Uterus (tissue), 4 donors: Measurements from ENCODE around the gene HIPK4. TPM values are rescaled to one million over a fixed set of nuclear protein-coding genes. Genes with fewer than 3 reads are reported as not detected.

ENCODE experiments used
- DNase-seq, 2 donors: peaks; one replicate each; pipeline ENCODE4 v3.0.0-alpha.2; 2019 to 2020
- H3K27ac ChIP-seq, 2 donors: fragments of 200-600 bp; sonication (generic); 1 replicate in 1 of 2; 2 replicates in 1 of 2; pipeline ENCODE4 v1.5.1; 2016 to 2018
- H3K27me3 ChIP-seq, 2 donors: fragments of 200-600 bp; sonication (generic); one replicate each; pipeline ENCODE4 v1.5.1; 2018 to 2019; ENCODE audit warnings: control low read depth in 1 of 2
- H3K36me3 ChIP-seq, 2 donors: fragments of 200-600 bp; sonication (generic); one replicate each; pipeline ENCODE4 v1.5.1; 2019; ENCODE audit warnings: control low read depth in 1 of 2
- H3K4me1 ChIP-seq, 2 donors: fragments of 200-600 bp; sonication (generic); one replicate each; pipeline ENCODE4 v1.5.1; 2018 to 2019; ENCODE audit warnings: control low read depth in 1 of 2
- H3K4me3 ChIP-seq, 2 donors: fragments of 200-600 bp; sonication (generic); 1 replicate in 1 of 2; 2 replicates in 1 of 2; pipeline ENCODE4 v1.5.1; 2018 to 2019; ENCODE audit warnings: mild to moderate bottlenecking in 1 of 2
- H3K9me3 ChIP-seq, 2 donors: fragments of 200-600 bp; sonication (generic); one replicate each; pipeline ENCODE4 v1.5.1; 2019; ENCODE audit warnings: control low read depth in 1 of 2
- POLR2A ChIP-seq, 2 donors: fragments of 450-650 bp; IDR thresholded peaks; one replicate each; pipeline ENCODE4 v1.6.1; 2016; ENCODE audit warnings: antibody characterized with exemption in 2 of 2, mild to moderate bottlenecking in 1 of 2, moderate library complexity in 1 of 2
- intact Hi-C: fragments of 100-400 bp; cut with DNase I; formaldehyde crosslinking; loops from one replicate; pipeline ENCODE4 v1.15.1; 2023; ENCODE audit warnings: low total_unique reads
- total RNA-seq, 4 donors: library from RNA; depleted of rRNA in 3 of 4; stranded (reverse); fragments of >200 nt in 3 of 4; gene quantifications; one replicate each; pipeline versions ENCODE4 v1.1.0 to v1.2.4, GENCODE V29; 2014 to 2023
- TF ChIP-seq, protein P1 (sequence below), 4 experiments: fragments of 200-600 bp in 2 of 4; fragments of 450-650 bp in 2 of 4; sonication (generic) in 2 of 4; IDR thresholded peaks; one replicate each; pipeline ENCODE4 v1.5.1; 2016 to 2019; ENCODE audit warnings: antibody characterized with exemption in 4 of 4, mild to moderate bottlenecking in 2 of 4, moderate library complexity in 1 of 4
- donor health status: DM: yes; HTN: yes; CAD: no.

Gene HIPK4
- total RNA-seq, 4 donors from 2014 or later, result 0.40 to 0.48 TPM; not detected in 2

DNA sequence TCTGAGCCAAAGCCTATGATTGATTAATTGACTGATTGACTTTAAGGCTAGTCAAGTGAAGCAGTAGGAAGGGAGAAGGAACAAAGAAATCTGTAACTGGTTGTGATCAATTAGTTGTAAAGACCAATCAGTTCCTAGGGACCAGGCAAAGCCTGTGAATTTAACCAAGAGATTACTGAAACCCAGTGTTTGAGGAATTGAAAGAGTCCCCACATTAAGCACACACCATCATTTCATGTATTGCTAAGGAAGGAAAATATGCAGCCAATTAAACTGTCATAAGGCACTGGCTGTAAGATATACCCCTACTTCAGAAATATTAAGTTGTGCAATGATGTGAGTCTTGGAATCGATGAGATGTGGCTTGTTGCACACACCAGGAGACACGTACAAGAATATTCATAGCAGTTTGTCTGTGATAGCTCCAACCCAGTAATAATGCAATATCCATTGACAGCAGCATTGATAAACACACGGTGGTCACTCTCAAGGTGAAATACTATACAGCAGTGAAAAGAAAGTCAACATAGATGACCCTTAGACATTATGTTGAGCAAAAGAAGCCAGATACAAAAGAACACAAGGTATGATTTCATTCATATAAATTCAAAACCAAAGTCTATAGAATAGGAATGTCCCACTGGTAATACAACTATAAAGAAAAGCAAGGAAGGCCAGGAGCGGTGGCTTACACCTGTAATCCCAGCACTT lies 50.8 kb downstream of the HIPK4 start:
- H3K27me3 ChIP-seq, result no peaks in the 10 kb centered on the region
- no peaks in the 10 kb centered on the region for H3K4me1 ChIP-seq
- DNase-seq, result no peak
- no peaks in the 10 kb centered on the region for H3K36me3 ChIP-seq
- intact Hi-C loops, result no loop called here
- H3K9me3 ChIP-seq, result no peaks in the 10 kb centered on the region
- no peak overlapping the region for H3K4me3 ChIP-seq
- TF ChIP-seq, protein P1, sequence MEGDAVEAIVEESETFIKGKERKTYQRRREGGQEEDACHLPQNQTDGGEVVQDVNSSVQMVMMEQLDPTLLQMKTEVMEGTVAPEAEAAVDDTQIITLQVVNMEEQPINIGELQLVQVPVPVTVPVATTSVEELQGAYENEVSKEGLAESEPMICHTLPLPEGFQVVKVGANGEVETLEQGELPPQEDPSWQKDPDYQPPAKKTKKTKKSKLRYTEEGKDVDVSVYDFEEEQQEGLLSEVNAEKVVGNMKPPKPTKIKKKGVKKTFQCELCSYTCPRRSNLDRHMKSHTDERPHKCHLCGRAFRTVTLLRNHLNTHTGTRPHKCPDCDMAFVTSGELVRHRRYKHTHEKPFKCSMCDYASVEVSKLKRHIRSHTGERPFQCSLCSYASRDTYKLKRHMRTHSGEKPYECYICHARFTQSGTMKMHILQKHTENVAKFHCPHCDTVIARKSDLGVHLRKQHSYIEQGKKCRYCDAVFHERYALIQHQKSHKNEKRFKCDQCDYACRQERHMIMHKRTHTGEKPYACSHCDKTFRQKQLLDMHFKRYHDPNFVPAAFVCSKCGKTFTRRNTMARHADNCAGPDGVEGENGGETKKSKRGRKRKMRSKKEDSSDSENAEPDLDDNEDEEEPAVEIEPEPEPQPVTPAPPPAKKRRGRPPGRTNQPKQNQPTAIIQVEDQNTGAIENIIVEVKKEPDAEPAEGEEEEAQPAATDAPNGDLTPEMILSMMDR (IDR thresholded peaks at IDR 0.05), result no peak
- no peak for TF ChIP-seq POLR2A (IDR thresholded peaks at IDR 0.05)
- H3K27ac ChIP-seq, result no peak overlapping the region

DNA sequence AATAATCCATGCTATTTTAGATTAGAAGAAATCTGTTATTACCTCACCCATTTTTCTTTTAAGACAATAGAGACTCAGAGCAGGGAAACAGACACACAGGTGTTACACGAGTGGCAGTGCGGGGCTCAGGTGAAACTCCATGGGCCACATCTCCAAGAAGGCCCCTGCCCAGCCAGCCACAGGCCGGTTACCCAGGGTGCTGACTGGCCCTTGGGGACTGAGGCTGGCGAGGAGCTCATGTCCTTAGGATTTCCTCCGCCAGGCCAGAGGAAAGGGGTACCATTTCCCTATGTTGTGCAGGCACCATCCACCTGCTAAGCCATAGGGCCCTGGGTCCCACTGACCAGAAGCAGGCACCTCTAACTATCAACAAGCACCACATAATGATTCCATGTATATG lies 52.4 kb downstream of the HIPK4 start:
- DNase-seq, result no peak
- no peaks in the 10 kb centered on the region for H3K4me1 ChIP-seq
- H3K9me3 ChIP-seq, result no peaks in the 10 kb centered on the region
- TF ChIP-seq, protein P1 (IDR thresholded peaks at IDR 0.05), result no peak
- TF ChIP-seq POLR2A (IDR thresholded peaks at IDR 0.05), result no peak
- intact Hi-C loops, result no loop called here
- H3K4me3 ChIP-seq, result no peak overlapping the region
- H3K27ac ChIP-seq, result no peak overlapping the region
- no peaks in the 10 kb centered on the region for H3K36me3 ChIP-seq
- no peaks in the 10 kb centered on the region for H3K27me3 ChIP-seq

DNA sequence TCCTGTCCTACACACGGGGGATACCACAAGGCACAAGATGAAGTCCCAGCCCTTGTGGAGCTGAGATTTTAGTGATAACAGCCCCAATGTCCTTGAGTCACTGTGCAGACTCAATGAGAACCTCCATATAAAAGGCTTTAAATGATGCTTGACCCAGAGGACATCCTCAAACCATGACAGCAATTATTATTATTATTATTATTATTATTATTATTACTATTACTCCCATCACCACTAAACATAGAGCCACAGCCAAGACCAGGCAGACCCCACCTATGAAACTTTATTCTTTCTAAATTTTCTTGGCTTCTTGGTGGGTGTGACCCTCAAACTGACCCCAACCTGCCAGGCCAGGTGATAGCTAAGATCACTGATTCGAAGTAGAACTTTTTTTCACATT lies 52.9 kb downstream of the HIPK4 start:
- Histone ChIP-seq H3K27ac (no peak overlapping the region), H3K4me3 (no peak overlapping the region), H3K36me3 (no peaks in the 10 kb centered on the region), H3K27me3 (no peaks in the 10 kb centered on the region), H3K4me1 (no peaks in the 10 kb centered on the region), H3K9me3 (no peaks in the 10 kb centered on the region)
- no peak for TF ChIP-seq POLR2A (IDR thresholded peaks at IDR 0.05)
- TF ChIP-seq, protein P1 (IDR thresholded peaks at IDR 0.05), result no peak
- intact Hi-C loops, result no loop called here
- DNase-seq, result no peak

DNA sequence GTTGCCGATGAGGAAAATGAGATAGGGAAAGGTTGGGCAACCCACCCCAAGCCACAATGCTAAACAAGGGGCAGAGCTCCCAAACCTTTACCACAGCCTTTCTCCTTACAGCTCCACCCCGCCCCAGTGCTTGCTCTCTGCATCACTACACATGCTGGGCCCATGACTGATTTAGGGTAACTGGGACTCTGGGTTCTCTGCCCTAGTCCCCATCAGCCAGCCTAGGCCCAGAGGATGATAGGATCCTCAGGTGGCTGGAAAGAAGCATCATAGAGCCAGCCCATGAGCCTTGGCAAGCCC lies 53.4 kb downstream of the HIPK4 start:
- H3K27me3 ChIP-seq, result no peaks in the 10 kb centered on the region
- H3K27ac ChIP-seq, result no peak overlapping the region
- H3K36me3 ChIP-seq, result no peaks in the 10 kb centered on the region
- no peaks in the 10 kb centered on the region for H3K9me3 ChIP-seq
- TF ChIP-seq, protein P1 (IDR thresholded peaks at IDR 0.05), result no peak
- intact Hi-C loops, result no loop called here
- no peak for DNase-seq
- no peak overlapping the region for H3K4me3 ChIP-seq
- no peaks in the 10 kb centered on the region for H3K4me1 ChIP-seq

DNA sequence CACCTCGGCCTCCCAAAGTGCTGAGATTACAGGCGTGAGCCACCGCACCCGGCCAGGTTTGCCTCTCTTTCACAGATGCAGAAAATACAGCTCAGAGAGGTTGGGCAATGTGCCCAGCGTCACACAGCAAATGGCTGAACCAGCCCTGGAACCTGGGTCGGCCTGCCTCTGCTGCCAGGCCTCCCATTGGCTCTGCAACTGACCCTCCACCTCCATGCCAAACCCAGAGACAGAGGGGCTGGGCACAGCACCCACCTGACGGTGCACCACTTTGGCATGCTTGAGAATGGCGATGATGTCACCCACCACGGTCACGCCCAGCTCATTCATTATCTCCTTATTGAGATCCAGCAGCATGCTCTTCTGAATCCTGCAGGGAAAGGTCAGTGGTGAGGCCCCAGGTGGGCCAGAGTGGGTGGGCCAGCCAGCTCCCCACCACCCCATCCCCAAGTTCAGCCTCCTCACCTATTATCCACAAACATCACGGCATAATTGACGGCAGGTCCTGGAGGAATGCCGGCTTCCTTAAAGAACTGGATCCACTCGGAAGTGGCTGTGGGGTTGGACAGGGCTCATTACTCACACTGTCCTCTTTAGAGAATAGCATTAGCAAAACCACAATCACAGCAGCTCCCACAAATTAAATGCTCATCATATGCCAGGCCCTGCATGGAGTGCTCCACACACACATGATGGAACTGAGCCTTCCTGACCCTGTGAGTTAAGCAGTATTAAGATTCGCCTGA lies 54.0 kb downstream of the HIPK4 start:
- Histone ChIP-seq H3K36me3 (no peaks in the 10 kb centered on the region), H3K9me3 (no peaks in the 10 kb centered on the region), H3K27ac (no peak overlapping the region), H3K4me1 (no peaks in the 10 kb centered on the region), H3K4me3 (no peak overlapping the region), H3K27me3 (no peaks in the 10 kb centered on the region)
- no peak for DNase-seq
- TF ChIP-seq, protein P1 (IDR thresholded peaks at IDR 0.05), result no peak
- TF ChIP-seq POLR2A (IDR thresholded peaks at IDR 0.05), result no peak
- intact Hi-C loops, result no loop called here
